Neutrophil (primary cell): ENCODE data around the gene GPSM1.

Experiments
- H3K27ac ChIP-seq: fragments of 200-600 bp; sonication (generic); 2 replicates; pipeline ENCODE4 v1.5.1; 2016; ENCODE audit warnings: mild to moderate bottlenecking, moderate library complexity
- H3K27me3 ChIP-seq: fragments of 200-600 bp; sonication (generic); 2 replicates; pipeline ENCODE4 v1.6.0; 2016; ENCODE audit warnings: mild to moderate bottlenecking
- H3K36me3 ChIP-seq: fragments of 200-600 bp; sonication (generic); 2 replicates; pipeline ENCODE4 v1.5.1; 2017
- H3K4me1 ChIP-seq, 2 experiments: fragments of 200-600 bp in 1 of 2; sonication (generic) in 1 of 2; 1 replicate in 1 of 2; 2 replicates in 1 of 2; pipeline versions ENCODE4 v1.5.1 to v1.6.1; 2013 to 2016; ENCODE audit warnings: low read depth in 1 of 2, low read length in 1 of 2, mild to moderate bottlenecking in 1 of 2, moderate library complexity in 1 of 2; ENCODE audit not compliant: control insufficient read depth in 1 of 2, insufficient read depth in 1 of 2
- H3K4me3 ChIP-seq, 2 experiments: fragments of 200-600 bp in 1 of 2; sonication (generic) in 1 of 2; 1 replicate in 1 of 2; 2 replicates in 1 of 2; pipeline ENCODE4 v1.5.1; 2013 to 2016; ENCODE audit warnings: low read depth in 1 of 2, low read length in 1 of 2, mild to moderate bottlenecking in 1 of 2, moderate library complexity in 1 of 2
- H3K9me3 ChIP-seq: fragments of 200-600 bp; sonication (generic); 2 replicates; pipeline ENCODE4 v1.5.1; 2016
- TF ChIP-seq, protein P1 (sequence below): fragments of 200-600 bp; sonication (generic); IDR thresholded peaks from 2 replicates; pipeline ENCODE4 v1.5.1; 2016; ENCODE audit warnings: antibody characterized with exemption

The GPSM1 gene

DNA sequence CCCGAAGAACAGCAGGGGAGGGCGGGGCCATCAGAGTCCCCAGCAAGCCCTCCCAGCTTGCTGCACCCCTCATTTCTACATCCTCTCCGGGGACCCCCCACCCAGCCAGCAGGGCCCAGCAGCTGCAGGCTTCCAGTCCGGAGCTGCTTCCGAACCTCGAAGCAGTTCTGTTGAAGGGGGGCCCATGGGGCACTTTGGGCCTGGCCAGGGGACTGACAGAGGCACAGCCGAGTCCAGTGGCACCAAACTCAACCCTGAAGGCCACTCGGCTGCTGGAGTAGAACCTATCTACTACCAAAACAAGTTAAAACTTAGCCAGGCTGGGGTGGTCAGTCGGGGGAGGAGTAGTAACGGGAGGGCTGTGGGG, 15.3 kb upstream of the GPSM1 start:
- Histone ChIP-seq H3K36me3 (no peaks in the 10 kb centered on the region), H3K9me3 (no peaks in the 10 kb centered on the region), H3K27me3 (peaks cover 47% of the 10 kb centered on the region), H3K4me3 (no peak overlapping the region), H3K27ac (no peak overlapping the region), H3K4me1 (no peaks in the 10 kb centered on the region)
- TF ChIP-seq, protein P1, sequence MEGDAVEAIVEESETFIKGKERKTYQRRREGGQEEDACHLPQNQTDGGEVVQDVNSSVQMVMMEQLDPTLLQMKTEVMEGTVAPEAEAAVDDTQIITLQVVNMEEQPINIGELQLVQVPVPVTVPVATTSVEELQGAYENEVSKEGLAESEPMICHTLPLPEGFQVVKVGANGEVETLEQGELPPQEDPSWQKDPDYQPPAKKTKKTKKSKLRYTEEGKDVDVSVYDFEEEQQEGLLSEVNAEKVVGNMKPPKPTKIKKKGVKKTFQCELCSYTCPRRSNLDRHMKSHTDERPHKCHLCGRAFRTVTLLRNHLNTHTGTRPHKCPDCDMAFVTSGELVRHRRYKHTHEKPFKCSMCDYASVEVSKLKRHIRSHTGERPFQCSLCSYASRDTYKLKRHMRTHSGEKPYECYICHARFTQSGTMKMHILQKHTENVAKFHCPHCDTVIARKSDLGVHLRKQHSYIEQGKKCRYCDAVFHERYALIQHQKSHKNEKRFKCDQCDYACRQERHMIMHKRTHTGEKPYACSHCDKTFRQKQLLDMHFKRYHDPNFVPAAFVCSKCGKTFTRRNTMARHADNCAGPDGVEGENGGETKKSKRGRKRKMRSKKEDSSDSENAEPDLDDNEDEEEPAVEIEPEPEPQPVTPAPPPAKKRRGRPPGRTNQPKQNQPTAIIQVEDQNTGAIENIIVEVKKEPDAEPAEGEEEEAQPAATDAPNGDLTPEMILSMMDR, result no peak

DNA sequence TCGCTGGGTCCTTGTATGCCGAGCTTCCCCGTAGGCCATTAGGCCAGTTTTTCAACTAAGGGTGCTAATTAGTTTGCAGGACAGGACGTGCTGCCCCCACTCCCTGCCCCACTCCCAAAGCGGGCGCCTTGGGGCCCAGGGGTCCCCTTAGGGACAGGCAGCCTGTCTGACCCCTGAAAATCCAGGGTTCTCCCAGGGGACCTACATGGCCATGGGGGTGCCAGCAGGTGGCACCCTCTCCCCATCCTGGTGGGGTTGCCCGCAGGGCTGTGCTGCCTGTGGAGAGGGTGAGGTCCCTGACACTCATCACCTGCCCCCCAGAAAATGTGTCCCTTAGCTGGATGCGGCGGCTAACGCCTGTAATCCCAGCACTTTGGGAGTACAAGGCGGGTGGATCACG, 14.9 kb upstream of the GPSM1 start:
- no peak overlapping the region for H3K27ac ChIP-seq
- no peaks in the 10 kb centered on the region for H3K9me3 ChIP-seq
- H3K4me3 ChIP-seq, result no peak overlapping the region
- H3K36me3 ChIP-seq, result no peaks in the 10 kb centered on the region
- no peaks in the 10 kb centered on the region for H3K4me1 ChIP-seq
- peaks cover 43% of the 10 kb centered on the region for H3K27me3 ChIP-seq
- TF ChIP-seq, protein P1, result no peak

DNA sequence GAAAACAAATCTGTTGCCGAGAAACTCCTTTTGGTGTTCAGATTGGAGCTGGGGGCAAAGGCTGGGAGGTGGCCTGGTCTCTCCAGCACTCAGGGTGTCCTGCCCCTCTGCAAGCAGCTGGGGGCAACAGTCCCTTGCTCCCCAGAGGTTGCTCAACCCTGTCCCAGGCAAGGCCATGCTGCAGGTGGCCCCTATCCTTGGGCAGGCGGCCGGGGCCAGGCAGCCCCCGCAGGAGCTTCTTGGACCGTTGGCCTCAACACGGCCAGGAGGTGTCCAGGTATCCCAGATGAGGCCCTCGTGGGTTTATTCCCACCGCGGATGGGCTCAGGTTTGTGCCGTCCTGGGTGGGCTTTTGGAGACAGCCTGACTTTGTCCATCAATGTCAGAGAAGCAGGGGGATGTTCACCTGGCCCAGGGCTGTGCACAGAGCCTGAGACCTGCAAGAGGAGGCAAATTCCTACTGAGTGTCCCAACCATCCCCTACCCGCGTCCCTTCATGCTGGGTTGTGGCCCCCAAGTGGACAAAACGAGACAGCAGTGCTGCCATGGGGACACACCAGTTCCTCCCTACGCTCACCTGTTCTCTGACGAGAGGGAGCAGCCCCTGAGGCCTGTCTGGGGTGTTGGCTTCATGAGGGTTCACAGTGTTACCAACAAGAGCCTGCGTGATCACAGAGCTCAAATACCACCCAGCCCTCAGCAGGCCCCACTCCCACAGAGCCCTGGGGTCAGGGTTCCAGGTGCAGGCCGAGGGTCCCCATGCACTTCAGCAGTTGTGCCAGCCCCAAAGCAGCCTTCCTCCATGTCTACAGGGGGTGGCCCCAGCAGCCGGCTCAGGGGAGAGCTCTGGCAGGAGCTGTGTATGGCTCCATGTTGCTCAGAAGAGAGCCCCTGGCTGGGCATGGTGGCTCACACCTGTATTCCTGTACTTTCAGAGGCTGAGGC, 14.0 kb upstream of the GPSM1 start:
- Histone ChIP-seq H3K4me1 (no peaks in the 10 kb centered on the region), H3K36me3 (no peaks in the 10 kb centered on the region), H3K27ac (no peak overlapping the region), H3K4me3 (no peak overlapping the region), H3K27me3 (peaks cover 33% of the 10 kb centered on the region), H3K9me3 (no peaks in the 10 kb centered on the region)
- TF ChIP-seq, protein P1, result no peak

DNA sequence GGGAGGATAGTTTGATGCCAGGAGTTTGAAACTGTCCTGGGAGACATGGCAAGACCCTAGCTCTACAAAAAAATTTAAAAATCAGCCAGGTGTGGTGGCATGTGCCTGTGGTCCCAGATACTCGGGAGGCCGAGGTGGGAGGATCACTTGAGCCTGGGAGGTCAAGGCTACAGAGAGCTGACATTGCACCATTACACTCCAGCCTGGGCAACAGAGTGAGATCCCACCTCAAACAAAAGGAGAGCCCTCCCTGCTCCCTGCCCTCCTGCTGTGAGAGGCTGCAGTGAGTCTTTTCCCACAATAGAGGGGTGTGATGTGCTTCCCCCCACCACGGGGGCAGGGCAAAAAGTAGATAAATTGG, 13.3 kb upstream of the GPSM1 start:
- Histone ChIP-seq H3K9me3 (no peaks in the 10 kb centered on the region), H3K27me3 (peaks cover 27% of the 10 kb centered on the region), H3K36me3 (no peaks in the 10 kb centered on the region), H3K27ac (no peak overlapping the region), H3K4me3 (no peak overlapping the region), H3K4me1 (no peaks in the 10 kb centered on the region)
- TF ChIP-seq, protein P1, result no peak

DNA sequence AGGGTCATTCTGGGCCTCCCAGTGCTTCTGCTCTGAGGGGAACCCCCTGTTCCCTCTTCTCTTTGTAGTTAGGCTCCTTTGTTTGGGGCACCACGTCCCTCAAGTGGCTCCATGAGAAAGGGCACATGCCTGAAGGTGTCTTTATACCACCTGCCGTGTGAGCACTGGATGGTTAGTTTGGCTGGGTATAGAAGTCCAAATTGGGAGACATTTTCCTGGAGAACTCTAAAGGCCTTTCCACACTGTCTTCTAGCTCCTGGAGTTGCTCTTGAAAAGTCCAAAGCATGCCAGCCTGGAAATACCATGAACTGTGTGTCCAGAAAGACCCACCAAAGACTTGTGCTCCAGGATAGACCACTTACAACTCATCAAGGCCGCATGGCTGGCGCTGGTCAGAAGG, 12.4 kb upstream of the GPSM1 start:
- no peaks in the 10 kb centered on the region for H3K4me1 ChIP-seq
- H3K27me3 ChIP-seq, result peaks cover 18% of the 10 kb centered on the region
- H3K4me3 ChIP-seq, result no peak overlapping the region
- no peak overlapping the region for H3K27ac ChIP-seq
- no peaks in the 10 kb centered on the region for H3K36me3 ChIP-seq
- TF ChIP-seq, protein P1, result no peak
- no peaks in the 10 kb centered on the region for H3K9me3 ChIP-seq
